ENCODE data around the gene ZNRF3.

ZNRF3 gene

DNA sequence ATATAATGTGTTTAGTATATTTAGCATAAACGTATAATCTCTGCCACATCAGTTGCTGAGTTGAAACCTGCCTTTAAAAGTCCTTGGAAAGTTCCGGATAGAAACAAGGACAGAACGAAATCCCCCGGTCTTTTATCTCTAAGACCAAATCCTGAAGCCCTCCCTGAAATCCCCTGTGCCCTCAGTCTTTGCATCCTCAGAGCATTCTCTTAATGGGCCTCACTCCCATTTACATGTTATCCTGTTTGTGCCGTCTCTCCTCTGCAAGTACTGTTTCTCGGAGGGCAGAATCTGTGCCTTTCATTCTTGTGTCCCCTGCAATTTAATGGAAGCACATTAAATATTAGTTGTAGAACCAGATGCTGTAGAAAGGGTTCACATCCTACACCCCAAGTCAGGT, 56.0 kb downstream of the ZNRF3 start:
- TF ChIP-seq, protein P1, sequence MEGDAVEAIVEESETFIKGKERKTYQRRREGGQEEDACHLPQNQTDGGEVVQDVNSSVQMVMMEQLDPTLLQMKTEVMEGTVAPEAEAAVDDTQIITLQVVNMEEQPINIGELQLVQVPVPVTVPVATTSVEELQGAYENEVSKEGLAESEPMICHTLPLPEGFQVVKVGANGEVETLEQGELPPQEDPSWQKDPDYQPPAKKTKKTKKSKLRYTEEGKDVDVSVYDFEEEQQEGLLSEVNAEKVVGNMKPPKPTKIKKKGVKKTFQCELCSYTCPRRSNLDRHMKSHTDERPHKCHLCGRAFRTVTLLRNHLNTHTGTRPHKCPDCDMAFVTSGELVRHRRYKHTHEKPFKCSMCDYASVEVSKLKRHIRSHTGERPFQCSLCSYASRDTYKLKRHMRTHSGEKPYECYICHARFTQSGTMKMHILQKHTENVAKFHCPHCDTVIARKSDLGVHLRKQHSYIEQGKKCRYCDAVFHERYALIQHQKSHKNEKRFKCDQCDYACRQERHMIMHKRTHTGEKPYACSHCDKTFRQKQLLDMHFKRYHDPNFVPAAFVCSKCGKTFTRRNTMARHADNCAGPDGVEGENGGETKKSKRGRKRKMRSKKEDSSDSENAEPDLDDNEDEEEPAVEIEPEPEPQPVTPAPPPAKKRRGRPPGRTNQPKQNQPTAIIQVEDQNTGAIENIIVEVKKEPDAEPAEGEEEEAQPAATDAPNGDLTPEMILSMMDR (IDR thresholded peaks at IDR 0.05), result no peak

DNA sequence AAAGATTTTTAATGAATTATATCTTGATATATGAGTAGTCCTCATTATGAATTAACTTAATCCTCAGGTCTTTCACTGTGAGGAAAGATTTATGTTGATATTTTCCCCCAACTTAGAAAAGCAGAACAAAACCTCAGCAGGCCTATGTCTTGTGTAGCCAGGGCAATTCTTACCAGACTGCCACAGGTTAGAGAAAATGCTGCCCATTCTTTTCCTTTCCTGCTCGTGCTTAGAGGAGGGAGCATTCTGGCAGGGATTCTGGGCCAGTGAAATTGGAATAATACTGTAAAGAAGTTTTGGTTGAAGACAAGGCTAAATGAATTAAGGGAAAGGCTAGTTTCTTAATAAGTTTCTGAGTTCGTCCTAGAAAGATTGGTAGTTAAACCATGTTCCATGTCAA, 56.6 kb downstream of the ZNRF3 start:
- TF ChIP-seq, protein P1 (IDR thresholded peaks at IDR 0.05), result no peak

DNA sequence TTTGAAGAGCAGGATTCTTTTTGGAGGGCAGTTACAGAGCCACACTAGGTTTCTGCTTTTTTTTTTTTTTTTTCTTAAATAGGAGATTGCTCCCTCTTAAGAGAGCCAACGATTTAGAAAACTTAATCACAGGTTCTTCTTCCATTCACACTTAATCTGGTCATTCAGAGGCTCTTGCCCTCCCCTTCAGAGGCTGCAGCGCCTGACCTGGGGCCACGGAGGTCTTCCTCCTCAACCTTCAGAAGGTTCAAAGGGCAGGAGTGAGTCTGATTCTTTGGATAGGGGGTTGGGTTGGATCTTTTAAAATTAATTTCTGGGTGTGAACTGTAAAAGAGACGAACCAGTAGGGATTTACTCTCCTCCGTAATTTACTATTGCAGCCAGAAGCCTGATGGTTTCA, 57.1 kb downstream of the ZNRF3 start:
- TF ChIP-seq, protein P1 (IDR thresholded peaks at IDR 0.05), result no peak

DNA sequence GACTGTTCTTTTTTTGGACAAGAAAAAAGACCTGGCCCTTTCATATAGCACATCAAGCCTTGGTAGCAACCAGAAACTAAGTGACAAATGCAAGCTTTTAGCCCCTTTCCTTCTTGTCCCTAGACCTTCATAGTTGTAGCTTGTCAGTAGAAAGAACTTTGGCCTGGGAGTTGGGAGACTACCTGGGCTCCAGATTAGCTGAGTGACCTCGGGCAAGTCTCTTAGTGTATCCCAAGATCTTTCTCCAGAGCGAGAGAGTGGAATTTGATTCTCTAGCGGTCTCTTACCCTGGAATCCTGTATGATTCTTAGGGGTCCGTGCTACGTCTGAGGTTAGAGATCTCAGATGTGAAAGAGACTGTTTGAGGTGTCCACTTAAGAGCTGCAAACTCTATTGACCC, 59.0 kb downstream of the ZNRF3 start:
- TF ChIP-seq, protein P1 (IDR thresholded peaks at IDR 0.05), result no peak

DNA sequence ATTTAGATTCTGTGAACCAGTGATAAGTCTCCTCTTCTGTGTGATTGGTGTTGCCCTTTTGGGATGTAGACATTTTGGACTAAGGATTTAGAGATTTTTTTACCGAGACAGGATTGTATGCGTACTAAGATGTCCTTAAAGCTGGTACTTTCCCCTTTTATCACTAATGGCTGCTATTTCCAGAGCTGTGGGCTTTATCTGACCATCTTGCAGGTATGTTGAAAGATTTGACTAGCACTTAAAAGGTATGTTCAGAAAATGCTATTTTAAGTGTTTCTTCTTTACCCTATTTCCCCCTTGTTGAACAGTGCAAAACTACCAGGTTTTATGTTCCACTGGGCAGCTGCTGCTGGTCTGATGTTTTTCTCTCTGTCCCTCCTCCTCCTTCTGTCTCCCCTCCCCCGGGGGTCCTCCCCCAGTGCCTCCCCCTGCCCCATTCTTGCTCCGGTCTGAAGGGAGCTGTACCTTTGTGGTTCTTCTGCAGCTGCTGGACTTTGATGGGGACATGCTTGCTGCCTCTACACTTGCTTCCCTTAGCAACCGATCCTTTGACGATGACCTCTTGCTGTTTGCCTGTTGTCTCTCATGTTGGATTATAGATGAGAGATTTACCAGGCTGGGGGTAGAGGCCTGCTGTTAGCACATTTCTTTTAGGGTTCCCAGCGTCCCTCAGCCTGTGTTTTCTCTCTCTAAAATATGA, 59.6 kb downstream of the ZNRF3 start:
- TF ChIP-seq, protein P1 (IDR thresholded peaks at IDR 0.05), result no peak

DNA sequence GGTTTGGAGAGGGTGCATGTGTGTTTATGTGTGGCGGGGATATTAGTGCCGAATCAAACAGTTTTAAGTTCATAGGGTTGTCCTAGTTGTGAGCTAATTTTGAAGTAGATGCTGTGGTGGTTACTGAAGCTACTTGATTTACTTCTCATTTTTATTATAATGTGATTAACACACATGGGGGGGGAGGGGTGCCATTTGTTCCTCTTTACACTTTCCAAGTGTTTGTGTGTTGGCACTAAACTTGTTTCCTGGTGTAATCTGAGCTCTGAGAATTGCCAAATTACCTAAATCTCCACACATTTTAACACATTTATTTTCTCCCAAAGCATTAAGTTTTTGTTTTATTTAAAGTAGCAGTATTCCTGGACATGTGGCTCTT, 60.1 kb downstream of the ZNRF3 start:
- TF ChIP-seq, protein P1 (IDR thresholded peaks at IDR 0.05), result no peak

DNA sequence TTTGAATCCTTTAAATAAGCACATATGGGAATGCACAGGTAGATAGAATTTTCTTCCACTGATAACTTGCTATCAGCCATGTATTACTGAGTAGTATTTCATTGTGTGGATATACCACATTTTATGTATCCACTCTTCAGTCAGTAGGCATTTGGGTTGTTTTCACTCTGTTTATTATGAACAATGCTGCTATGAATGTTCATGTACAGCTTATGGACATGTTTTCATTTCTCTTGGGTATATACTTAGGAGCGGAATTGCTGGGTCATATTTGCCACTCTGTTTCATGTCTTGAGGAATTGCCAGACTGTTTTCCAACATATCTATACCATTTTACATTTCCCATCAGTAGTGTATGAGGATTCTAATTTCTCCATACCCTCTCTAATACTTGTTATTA, 63.8 kb downstream of the ZNRF3 start:
- TF ChIP-seq, protein P1 (IDR thresholded peaks at IDR 0.05), result no peak

DNA sequence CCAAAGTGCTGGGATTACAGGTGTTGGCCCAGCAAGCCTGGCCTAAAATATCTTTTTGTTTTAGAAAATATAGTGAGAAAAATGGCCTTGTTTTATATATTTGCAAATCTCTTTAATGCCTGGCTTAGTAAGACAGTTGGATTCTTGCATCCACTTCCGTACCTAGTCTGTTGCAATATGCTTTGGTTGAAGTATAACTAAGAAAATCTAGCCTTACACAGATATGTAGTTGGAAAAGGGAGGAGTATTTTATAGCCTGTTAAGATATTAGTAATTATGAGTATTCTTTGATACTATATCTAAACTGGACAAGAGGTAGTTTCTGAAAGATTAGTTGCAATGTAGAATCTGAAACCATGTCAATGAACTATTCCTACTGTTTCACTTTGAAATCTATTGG, 65.1 kb downstream of the ZNRF3 start:
- TF ChIP-seq, protein P1 (IDR thresholded peaks at IDR 0.05), result no peak
